ENCODE measurements around the gene TMEM59L.

Gene TMEM59L

DNA sequence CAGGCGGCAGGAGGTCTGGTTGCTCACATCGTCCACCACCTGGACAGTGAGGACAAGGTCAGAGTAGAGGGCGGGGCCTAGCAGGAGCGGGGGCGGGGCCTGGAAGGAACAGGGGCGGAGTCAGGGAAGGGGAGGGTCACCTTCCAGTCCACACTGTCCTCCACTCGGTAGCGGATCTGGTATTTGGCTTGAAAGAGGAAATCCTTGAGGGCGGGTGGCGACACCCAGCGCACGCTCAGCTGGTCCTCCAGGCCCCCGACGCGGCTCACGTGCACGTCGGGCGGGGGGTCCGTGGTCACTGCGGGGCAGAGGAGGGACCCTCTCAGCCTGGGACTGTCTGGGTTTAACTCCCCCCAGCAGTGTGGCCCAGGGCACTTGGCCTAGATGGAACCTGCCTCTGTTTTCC lies 15.9 kb upstream of the TMEM59L start:
- no peaks in the 10 kb centered on the region for H3K4me1 ChIP-seq (ENCODE audit: control insufficient read depth, insufficient read depth, low read length)
- TF ChIP-seq ZIC2 (tag by site-specific recombination; IDR thresholded peaks at IDR 0.05) (no peak), KLF1 (tag by site-specific recombination; IDR thresholded peaks at IDR 0.05) (peak; percentile 27; the same call in 1 of the 2 replicates), SP3 (tag by site-specific recombination; IDR thresholded peaks at IDR 0.05) (0 out of 2 replicates have a peak, but pooled peaks have one; percentile 28), ZNF768 (tag by site-specific recombination; IDR thresholded peaks at IDR 0.05) (no peak), SP2 (tag by site-specific recombination; IDR thresholded peaks at IDR 0.05) (peak; percentile 41), ZNF776 (tag by site-specific recombination; IDR thresholded peaks at IDR 0.05; ENCODE audit: borderline replicate concordance) (no peak)
- no peak overlapping the region for H3K4me3 ChIP-seq (ENCODE audit: low read depth, low read length)
- POLR2A ChIA-PET = no interaction called here
- CTCF ChIA-PET = no interaction called here
- no peak overlapping the region for H3K27ac ChIP-seq (ENCODE audit: extremely low read depth, low read depth, low read length)
- no peaks in the 10 kb centered on the region for H3K9me3 ChIP-seq (ENCODE audit: control insufficient read depth, insufficient read depth, low read depth, low read length)
- H3K36me3 ChIP-seq (ENCODE audit: control insufficient read depth in 2 of 2, insufficient read depth in 1 of 2, low read length in 2 of 2) = no peaks in the 10 kb centered on the region

DNA sequence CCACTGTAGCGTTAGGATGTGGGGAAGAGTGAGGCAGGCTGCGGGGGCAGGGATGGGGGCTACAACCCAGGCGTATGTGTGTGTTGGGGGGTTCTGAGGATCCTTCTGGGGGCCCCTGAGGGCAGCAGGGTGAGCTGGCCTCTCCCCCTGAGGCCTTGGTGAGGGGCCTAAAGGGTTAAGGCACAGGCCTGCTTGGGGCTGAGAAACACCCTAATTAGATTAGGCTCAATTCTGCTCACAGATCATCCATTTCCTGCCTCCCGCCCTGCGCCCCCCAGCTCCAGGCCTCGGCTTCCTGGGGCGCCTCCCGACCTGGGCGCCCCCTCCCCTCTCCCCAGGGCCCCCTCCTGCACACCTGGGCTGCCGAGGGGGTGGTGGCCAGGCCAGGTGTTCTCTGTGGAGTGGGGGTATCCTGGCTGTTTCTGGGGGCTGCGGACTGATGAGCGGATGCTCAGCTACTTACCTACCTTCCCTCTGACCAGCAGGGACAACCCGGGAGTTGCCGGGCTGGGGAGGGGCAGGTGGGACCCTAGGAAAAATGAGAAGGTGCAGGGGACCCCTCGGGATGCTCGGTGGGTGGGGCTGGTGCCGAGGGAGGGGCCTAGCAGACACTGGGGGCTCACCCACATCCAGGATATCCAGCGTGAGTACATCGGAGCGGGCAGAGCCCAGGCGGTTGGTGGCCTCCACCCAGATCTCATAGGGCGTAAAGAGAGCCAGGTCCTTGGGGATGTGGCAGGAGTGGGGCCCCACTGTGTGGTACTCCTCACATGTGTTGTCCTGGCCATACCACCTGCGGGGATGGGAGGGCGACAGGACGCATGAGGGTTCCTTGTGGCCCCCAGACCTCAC lies 14.6 kb upstream of the TMEM59L start:
- no peaks in the 10 kb centered on the region for H3K4me1 ChIP-seq (ENCODE audit: control insufficient read depth, insufficient read depth, low read length)
- no peaks in the 10 kb centered on the region for H3K9me3 ChIP-seq (ENCODE audit: control insufficient read depth, insufficient read depth, low read depth, low read length)
- ChIA-PET CTCF (interaction anchor here (0.6 to 0.9 kb wide), 3 partner anchors 54 to 120 kb away, joined by 3 read pairs; no protein-coding TSS in a partner anchor), POLR2A (no interaction called here)
- TF ChIP-seq ZNF433 (tag by site-specific recombination; IDR thresholded peaks at IDR 0.05; ENCODE audit: low read depth) (no peak), ZNF514 (tag by site-specific recombination; IDR thresholded peaks at IDR 0.05) (no peak), ZNF785 (tag by site-specific recombination; IDR thresholded peaks at IDR 0.05) (no peak), KLF7 (tag by site-specific recombination; IDR thresholded peaks at IDR 0.05; ENCODE audit: borderline replicate concordance) (no peak), ZNF302 (tag by site-specific recombination; IDR thresholded peaks at IDR 0.05; ENCODE audit: low read depth) (no peak), ZNF138 (tag by site-specific recombination; IDR thresholded peaks at IDR 0.05; ENCODE audit: borderline replicate concordance) (no peak), HOXA7 (CRISPR knock-in tag; IDR thresholded peaks at IDR 0.05; ENCODE audit: borderline replicate concordance) (no peak), ZNF48 (tag by site-specific recombination; IDR thresholded peaks at IDR 0.05) (no peak), ZSCAN30 (tag by site-specific recombination; IDR thresholded peaks at IDR 0.05) (no peak), TCF7L2 (IDR thresholded peaks at IDR 0.05; ENCODE audit: borderline replicate concordance, low read depth, low read length) (no peak)
- no peaks in the 10 kb centered on the region for H3K36me3 ChIP-seq (ENCODE audit: control insufficient read depth in 2 of 2, insufficient read depth in 1 of 2, low read length in 2 of 2)
- H3K27ac ChIP-seq (ENCODE audit: extremely low read depth, low read depth, low read length) = no peak overlapping the region
- H3K4me3 ChIP-seq (ENCODE audit: low read depth, low read length) = no peak overlapping the region

GRCh38 chr19:18599485-18599884 lies 13.2 kb upstream of the TMEM59L start:
- Histone ChIP-seq H3K9me3 (ENCODE audit: control insufficient read depth, insufficient read depth, low read depth, low read length) (no peaks in the 10 kb centered on the region), H3K36me3 (ENCODE audit: control insufficient read depth in 2 of 2, insufficient read depth in 1 of 2, low read length in 2 of 2) (no peaks in the 10 kb centered on the region), H3K4me1 (ENCODE audit: control insufficient read depth, insufficient read depth, low read length) (no peaks in the 10 kb centered on the region), H3K27ac (ENCODE audit: extremely low read depth, low read depth, low read length) (no peak overlapping the region), H3K4me3 (ENCODE audit: low read depth, low read length) (no peak overlapping the region)
- CTCF ChIA-PET = interaction anchor here (0.6 kb wide), 1 partner anchor 90 kb away, joined by 8 read pairs; no protein-coding TSS in a partner anchor
- POLR2A ChIA-PET = interaction anchor here (0.6 to 0.9 kb wide), 2 partner anchors 11 to 41 kb away, joined by 3 to 6 read pairs; partner anchors contain the start of gene REX1BD
- TF ChIP-seq ZBTB21 (tag by site-specific recombination; IDR thresholded peaks at IDR 0.05) (no peak), ZNF302 (tag by site-specific recombination; IDR thresholded peaks at IDR 0.05; ENCODE audit: low read depth) (no peak), ZNF202 (tag by site-specific recombination; IDR thresholded peaks at IDR 0.05; ENCODE audit: borderline replicate concordance) (no peak), ZNF473 (tag by site-specific recombination; IDR thresholded peaks at IDR 0.05) (no peak), BCL11A (tag by site-specific recombination; IDR thresholded peaks at IDR 0.05; ENCODE audit: low read depth) (no peak), ZNF2 (tag by site-specific recombination; IDR thresholded peaks at IDR 0.05) (no peak), YY2 (tag by site-specific recombination; IDR thresholded peaks at IDR 0.05) (no peak), KLF9 (tag by site-specific recombination; IDR thresholded peaks at IDR 0.05; ENCODE audit: low read depth) (no peak), ZNF433 (tag by site-specific recombination; IDR thresholded peaks at IDR 0.05; ENCODE audit: low read depth) (no peak), SP2 (tag by site-specific recombination; IDR thresholded peaks at IDR 0.05) (no peak), ZBTB7A (tag by site-specific recombination; IDR thresholded peaks at IDR 0.05; ENCODE audit: low read depth) (no peak), ZNF629 (tag by site-specific recombination; IDR thresholded peaks at IDR 0.05) (no peak), MZF1 (tag by site-specific recombination; IDR thresholded peaks at IDR 0.05; ENCODE audit: borderline replicate concordance) (no peak)
- TF ChIP-seq, protein P1, sequence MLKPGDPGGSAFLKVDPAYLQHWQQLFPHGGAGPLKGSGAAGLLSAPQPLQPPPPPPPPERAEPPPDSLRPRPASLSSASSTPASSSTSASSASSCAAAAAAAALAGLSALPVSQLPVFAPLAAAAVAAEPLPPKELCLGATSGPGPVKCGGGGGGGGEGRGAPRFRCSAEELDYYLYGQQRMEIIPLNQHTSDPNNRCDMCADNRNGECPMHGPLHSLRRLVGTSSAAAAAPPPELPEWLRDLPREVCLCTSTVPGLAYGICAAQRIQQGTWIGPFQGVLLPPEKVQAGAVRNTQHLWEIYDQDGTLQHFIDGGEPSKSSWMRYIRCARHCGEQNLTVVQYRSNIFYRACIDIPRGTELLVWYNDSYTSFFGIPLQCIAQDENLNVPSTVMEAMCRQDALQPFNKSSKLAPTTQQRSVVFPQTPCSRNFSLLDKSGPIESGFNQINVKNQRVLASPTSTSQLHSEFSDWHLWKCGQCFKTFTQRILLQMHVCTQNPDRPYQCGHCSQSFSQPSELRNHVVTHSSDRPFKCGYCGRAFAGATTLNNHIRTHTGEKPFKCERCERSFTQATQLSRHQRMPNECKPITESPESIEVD (tag by site-specific recombination; IDR thresholded peaks at IDR 0.05) = no peak
- TF ChIP-seq, protein P2, sequence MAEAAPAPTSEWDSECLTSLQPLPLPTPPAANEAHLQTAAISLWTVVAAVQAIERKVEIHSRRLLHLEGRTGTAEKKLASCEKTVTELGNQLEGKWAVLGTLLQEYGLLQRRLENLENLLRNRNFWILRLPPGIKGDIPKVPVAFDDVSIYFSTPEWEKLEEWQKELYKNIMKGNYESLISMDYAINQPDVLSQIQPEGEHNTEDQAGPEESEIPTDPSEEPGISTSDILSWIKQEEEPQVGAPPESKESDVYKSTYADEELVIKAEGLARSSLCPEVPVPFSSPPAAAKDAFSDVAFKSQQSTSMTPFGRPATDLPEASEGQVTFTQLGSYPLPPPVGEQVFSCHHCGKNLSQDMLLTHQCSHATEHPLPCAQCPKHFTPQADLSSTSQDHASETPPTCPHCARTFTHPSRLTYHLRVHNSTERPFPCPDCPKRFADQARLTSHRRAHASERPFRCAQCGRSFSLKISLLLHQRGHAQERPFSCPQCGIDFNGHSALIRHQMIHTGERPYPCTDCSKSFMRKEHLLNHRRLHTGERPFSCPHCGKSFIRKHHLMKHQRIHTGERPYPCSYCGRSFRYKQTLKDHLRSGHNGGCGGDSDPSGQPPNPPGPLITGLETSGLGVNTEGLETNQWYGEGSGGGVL (tag by site-specific recombination; IDR thresholded peaks at IDR 0.05) = no peak
